DND-41 (cell line): ENCODE measurements around the gene PFDN6.

Experiments used
- ATAC-seq: fragments of 200-7000 bp; cut with Tn5 transposase; 3 replicates; pipeline ENCODE4 v1.9.1; 2021; ENCODE audit warnings: low read depth; ENCODE audit not compliant: insufficient read depth
- DNase-seq: peaks from one replicate; pipeline ENCODE4 v3.0.0-alpha.2; 2020
- H2AFZ ChIP-seq: 2 replicates; pipeline ENCODE4 v1.6.0; 2012; ENCODE audit warnings: low read depth, low read length
- H3K27ac ChIP-seq: 2 replicates; pipeline ENCODE4 v1.5.1; 2012; ENCODE audit warnings: low read length, inconsistent platforms
- H3K27me3 ChIP-seq: fragments of 200-600 bp; sonication (generic); 2 replicates; pipeline ENCODE4 v1.6.0; 2012; ENCODE audit warnings: low read length, mild to moderate bottlenecking, inconsistent platforms; ENCODE audit not compliant: insufficient read depth, poor library complexity
- H3K36me3 ChIP-seq: 2 replicates; pipeline ENCODE4 v1.5.1; 2012; ENCODE audit warnings: low read length, inconsistent platforms; ENCODE audit not compliant: insufficient read depth
- H3K4me1 ChIP-seq: 2 replicates; pipeline ENCODE4 v1.5.1; 2012; ENCODE audit warnings: mild to moderate bottlenecking, low read length; ENCODE audit not compliant: insufficient read depth
- H3K4me2 ChIP-seq: 2 replicates; pipeline ENCODE4 v1.6.0; 2012; ENCODE audit warnings: mild to moderate bottlenecking, moderate library complexity, low read length, inconsistent platforms; ENCODE audit not compliant: insufficient read depth
- H3K4me3 ChIP-seq, 2 experiments: fragments of 200-600 bp in 1 of 2; shearing (Covaris generic) in 1 of 2; 2 replicates each; pipeline ENCODE4 v1.5.1; 2012 to 2016; ENCODE audit warnings: inconsistent platforms in 2 of 2, low read length in 2 of 2, mild to moderate bottlenecking in 2 of 2, low read depth in 1 of 2, moderate library complexity in 1 of 2
- H3K79me2 ChIP-seq: 2 replicates; pipeline ENCODE4 v1.6.0; 2012; ENCODE audit warnings: low read length, inconsistent platforms; ENCODE audit not compliant: insufficient read depth
- H3K9ac ChIP-seq: 2 replicates; pipeline ENCODE4 v1.6.0; 2012; ENCODE audit warnings: low read depth, mild to moderate bottlenecking, inconsistent platforms, low read length, moderate library complexity
- H3K9me3 ChIP-seq: 2 replicates; pipeline ENCODE4 v1.5.1; 2012; ENCODE audit warnings: low read length, moderate library complexity, mild to moderate bottlenecking, inconsistent platforms; ENCODE audit not compliant: insufficient read depth, severe bottlenecking
- H4K20me1 ChIP-seq: 2 replicates; pipeline ENCODE4 v1.6.0; 2012; ENCODE audit warnings: low read length; ENCODE audit not compliant: insufficient read depth
- EZH2 ChIP-seq: IDR thresholded peaks from 3 replicates; pipeline ENCODE4 v1.6.1; 2012; ENCODE audit warnings: borderline replicate concordance, low read depth, mild to moderate bottlenecking, moderate library complexity, low read length, inconsistent platforms; ENCODE audit not compliant: severe bottlenecking
- TF ChIP-seq, protein P1 (sequence below): IDR thresholded peaks from 2 replicates; pipeline ENCODE4 v1.5.1; 2012; ENCODE audit warnings: borderline replicate concordance, low read length, moderate library complexity, mild to moderate bottlenecking; ENCODE audit not compliant: poor library complexity, severe bottlenecking; ENCODE audit errors: extremely low read depth

Gene PFDN6

DNA sequence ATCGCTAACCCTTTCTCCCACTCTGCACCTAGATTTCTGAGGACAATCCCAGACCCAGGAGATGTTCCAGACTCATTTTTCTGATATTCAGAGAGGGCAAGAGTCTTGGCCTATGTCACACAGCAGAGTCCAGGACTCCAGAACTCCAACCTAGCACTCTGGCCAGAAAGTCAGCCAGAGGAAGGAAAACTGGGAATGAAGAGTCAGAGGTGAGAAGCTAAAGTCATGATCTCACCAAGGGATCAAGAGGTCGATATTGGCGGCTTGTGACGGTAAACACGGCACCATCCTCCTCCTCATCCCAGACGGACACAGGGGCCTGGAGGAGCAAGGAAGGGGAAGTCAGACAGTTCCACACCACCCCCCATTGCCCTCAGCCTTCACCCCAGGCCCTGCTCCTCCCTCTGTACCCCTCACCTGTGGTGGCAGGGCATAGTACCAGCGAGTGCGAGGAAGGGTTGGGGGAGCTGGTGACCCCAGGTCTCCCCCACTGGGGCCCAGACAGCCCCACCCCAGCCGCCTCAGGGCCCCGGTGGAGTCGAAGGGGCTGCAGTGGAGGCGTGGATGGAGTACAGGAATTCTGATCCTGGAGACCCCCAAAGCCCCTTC, 7.5 kb downstream of the PFDN6 start:
- Histone ChIP-seq H3K4me1 (peaks cover 43% of the 10 kb centered on the region), H3K27ac (no peak overlapping the region), H3K9me3 (no peaks in the 10 kb centered on the region), H4K20me1 (0 out of 2 replicates have a peak, but pooled peaks cover 6% of the 10 kb centered on the region), H3K4me2 (peak overlapping the region; percentile 96), H3K36me3 (peaks cover 47% of the 10 kb centered on the region), H3K79me2 (peaks cover 35% of the 10 kb centered on the region), H3K9ac (0 out of 2 replicates have a peak overlapping the region, but pooled peaks have one; percentile 93), H3K27me3 (no peaks in the 10 kb centered on the region), H3K4me3 (no peak overlapping the region), H2AFZ (no peak overlapping the region)
- ATAC-seq (no peak), DNase-seq (no peak)
- TF ChIP-seq EZH2, result no peak
- TF ChIP-seq, protein P1, sequence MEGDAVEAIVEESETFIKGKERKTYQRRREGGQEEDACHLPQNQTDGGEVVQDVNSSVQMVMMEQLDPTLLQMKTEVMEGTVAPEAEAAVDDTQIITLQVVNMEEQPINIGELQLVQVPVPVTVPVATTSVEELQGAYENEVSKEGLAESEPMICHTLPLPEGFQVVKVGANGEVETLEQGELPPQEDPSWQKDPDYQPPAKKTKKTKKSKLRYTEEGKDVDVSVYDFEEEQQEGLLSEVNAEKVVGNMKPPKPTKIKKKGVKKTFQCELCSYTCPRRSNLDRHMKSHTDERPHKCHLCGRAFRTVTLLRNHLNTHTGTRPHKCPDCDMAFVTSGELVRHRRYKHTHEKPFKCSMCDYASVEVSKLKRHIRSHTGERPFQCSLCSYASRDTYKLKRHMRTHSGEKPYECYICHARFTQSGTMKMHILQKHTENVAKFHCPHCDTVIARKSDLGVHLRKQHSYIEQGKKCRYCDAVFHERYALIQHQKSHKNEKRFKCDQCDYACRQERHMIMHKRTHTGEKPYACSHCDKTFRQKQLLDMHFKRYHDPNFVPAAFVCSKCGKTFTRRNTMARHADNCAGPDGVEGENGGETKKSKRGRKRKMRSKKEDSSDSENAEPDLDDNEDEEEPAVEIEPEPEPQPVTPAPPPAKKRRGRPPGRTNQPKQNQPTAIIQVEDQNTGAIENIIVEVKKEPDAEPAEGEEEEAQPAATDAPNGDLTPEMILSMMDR, result no peak

DNA sequence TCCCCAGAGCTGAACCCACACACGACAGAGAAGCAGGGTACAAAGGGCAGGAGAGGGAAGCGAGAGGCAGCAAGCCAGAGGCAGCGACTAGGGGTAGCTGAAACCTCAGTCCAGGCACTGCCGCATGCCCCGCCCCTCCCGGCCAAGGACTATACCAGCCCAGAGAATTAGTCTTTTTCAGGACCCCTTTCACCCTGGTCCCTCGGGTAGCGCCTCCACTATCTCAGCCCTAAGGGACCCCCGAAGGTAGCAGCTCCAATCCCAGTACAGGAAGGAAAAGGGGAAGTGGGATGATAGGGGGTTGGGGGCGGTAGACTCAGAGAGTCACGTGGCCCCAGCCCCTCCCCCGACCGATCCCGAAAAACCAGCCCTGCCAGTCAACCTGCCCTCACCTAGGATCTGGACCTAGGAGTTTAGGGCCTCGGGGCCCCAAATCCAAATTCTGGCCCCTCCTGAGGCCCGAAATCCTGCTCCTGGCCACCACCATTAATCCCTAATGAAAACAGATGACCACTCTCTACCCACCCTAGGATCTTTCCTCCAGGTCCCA, 8.1 kb downstream of the PFDN6 start:
- ATAC-seq, result no peak
- Histone ChIP-seq H3K9me3 (no peaks in the 10 kb centered on the region), H3K36me3 (peaks cover 42% of the 10 kb centered on the region), H2AFZ (no peak overlapping the region), H3K4me2 (peak overlapping the region; percentile 96), H3K27ac (0 out of 2 replicates have a peak overlapping the region, but pooled peaks have one; percentile 28), H3K9ac (peak overlapping the region; percentile 93; the same call in 1 of the 2 replicates), H3K27me3 (no peaks in the 10 kb centered on the region), H3K4me3 (peak overlapping the region in 1 of 2 experiments; percentile 90; a peak in 3 of 4 replicates), H3K79me2 (peaks cover 35% of the 10 kb centered on the region), H4K20me1 (0 out of 2 replicates have a peak, but pooled peaks cover 6% of the 10 kb centered on the region), H3K4me1 (peaks cover 43% of the 10 kb centered on the region)
- TF ChIP-seq, protein P1, result no peak
- TF ChIP-seq EZH2, result no peak
- no peak for DNase-seq

DNA sequence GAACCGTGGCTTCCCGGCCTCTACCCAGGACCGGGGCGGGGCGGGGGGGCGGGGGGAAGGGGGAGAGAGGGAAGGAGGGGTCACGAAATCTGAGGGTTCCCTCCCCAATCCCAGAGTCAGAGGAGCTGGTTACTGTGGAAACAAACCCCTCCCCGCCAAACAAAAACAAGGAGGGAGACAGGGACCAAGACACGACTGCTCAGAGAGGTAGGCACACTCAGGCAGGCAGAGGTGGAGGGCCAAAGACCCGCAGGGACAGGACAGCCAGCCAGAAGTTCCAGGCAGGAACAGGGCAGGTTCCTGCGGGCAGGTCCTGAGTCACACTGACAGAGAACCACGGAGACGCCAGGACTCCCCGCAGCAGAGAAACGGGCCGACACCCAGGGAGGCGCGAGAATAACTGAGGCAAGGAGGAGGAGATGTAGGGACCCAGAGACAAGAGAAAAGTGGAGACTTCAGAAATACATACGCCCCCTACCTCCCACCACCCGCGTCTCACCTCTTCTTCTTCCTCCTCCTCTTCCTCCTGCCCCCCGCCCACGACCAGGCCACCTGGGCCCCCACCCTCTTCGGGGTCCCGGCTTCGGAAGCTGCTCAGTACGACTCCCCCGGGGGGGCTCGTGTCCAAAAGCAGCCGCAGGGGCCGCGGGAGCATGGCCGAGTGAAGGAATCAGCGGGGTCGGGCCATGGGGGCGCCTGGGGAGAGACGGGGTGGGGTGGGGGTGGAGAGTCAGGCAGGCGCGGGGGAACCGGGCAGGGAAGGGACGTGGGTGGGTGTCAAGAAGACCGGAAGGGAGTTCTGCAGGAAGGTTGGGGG, 8.8 kb downstream of the PFDN6 start:
- DNase-seq, result peak; percentile 77
- peaks cover 43% of the 10 kb centered on the region for H3K4me1 ChIP-seq

More for the DNA sequence above, 8.8 kb downstream of the PFDN6 start:
- no peak for TF ChIP-seq EZH2
- TF ChIP-seq, protein P1, result peak; percentile 52
- Histone ChIP-seq H3K4me3 (peak overlapping the region; percentile 76 to 90), H4K20me1 (0 out of 2 replicates have a peak, but pooled peaks cover 6% of the 10 kb centered on the region), H3K79me2 (peaks cover 37% of the 10 kb centered on the region), H3K27ac (peak overlapping the region; percentile 98), H3K9ac (peak overlapping the region; percentile 93), H3K36me3 (peaks cover 40% of the 10 kb centered on the region), H2AFZ (peak overlapping the region; percentile 92), H3K9me3 (no peaks in the 10 kb centered on the region), H3K4me2 (peak overlapping the region; percentile 96), H3K27me3 (no peaks in the 10 kb centered on the region)
- ATAC-seq, result peak; percentile 34
